ENCODE results near the gene CALY.

Gene CALY

GRCh38 chr10:133350950-133351329 is 14.2 kb upstream of the CALY start:
- DNase-seq (ENCODE audit: low read depth): no peak

- no peak for DNase-seq (ENCODE audit: low read depth)
Observed at GRCh38 chr10:133350283-133350949, 13.7 kb upstream of the CALY start.

GRCh38 chr10:133349577-133350011 is 12.9 kb upstream of the CALY start:
- DNase-seq (ENCODE audit: low read depth): no peak

GRCh38 chr10:133349160-133349568 is 12.5 kb upstream of the CALY start:
- no peak for DNase-seq (ENCODE audit: low read depth)

GRCh38 chr10:133347710-133348517 is 11.2 kb upstream of the CALY start:
- DNase-seq (ENCODE audit: low read depth): no peak

GRCh38 chr10:133346413-133346812 is 9.7 kb upstream of the CALY start:
- no peak for DNase-seq (ENCODE audit: low read depth)

GRCh38 chr10:133344236-133344635 is 7.5 kb upstream of the CALY start:
- DNase-seq (ENCODE audit: low read depth): no peak

- DNase-seq (ENCODE audit: low read depth): no peak
Observed at GRCh38 chr10:133343558-133343957, 6.9 kb upstream of the CALY start.

GRCh38 chr10:133342942-133343341 is 6.2 kb upstream of the CALY start:
- no peak for DNase-seq (ENCODE audit: low read depth)

GRCh38 chr10:133341983-133342382 is 5.3 kb upstream of the CALY start:
- DNase-seq (ENCODE audit: low read depth): no peak

- DNase-seq (ENCODE audit: low read depth): no peak
Observed at GRCh38 chr10:133339708-133340380, 3.1 kb upstream of the CALY start.

GRCh38 chr10:133338080-133339071 is 1.7 kb upstream of the CALY start:
- DNase-seq (ENCODE audit: low read depth): no peak

- no peak for DNase-seq (ENCODE audit: low read depth)
Observed at GRCh38 chr10:133337370-133337725, 652 bp upstream of the CALY start.

GRCh38 chr10:133336118-133336576 is 549 bp downstream of the CALY start:
- no peak for DNase-seq (ENCODE audit: low read depth)

GRCh38 chr10:133335246-133336117 is 1.2 kb downstream of the CALY start:
- no peak for DNase-seq (ENCODE audit: low read depth)

- DNase-seq (ENCODE audit: low read depth): no peak
Observed at GRCh38 chr10:133334503-133335245, 2.0 kb downstream of the CALY start.

- no peak for DNase-seq (ENCODE audit: low read depth)
Observed at GRCh38 chr10:133332936-133333699, 3.6 kb downstream of the CALY start.

- DNase-seq (ENCODE audit: low read depth): peak; percentile 53
Observed at GRCh38 chr10:133329491-133330202, 7.0 kb downstream of the CALY start.

Data from GM04504 (cell line).